ENCODE measurements around the gene FHIT.

FHIT gene

DNA sequence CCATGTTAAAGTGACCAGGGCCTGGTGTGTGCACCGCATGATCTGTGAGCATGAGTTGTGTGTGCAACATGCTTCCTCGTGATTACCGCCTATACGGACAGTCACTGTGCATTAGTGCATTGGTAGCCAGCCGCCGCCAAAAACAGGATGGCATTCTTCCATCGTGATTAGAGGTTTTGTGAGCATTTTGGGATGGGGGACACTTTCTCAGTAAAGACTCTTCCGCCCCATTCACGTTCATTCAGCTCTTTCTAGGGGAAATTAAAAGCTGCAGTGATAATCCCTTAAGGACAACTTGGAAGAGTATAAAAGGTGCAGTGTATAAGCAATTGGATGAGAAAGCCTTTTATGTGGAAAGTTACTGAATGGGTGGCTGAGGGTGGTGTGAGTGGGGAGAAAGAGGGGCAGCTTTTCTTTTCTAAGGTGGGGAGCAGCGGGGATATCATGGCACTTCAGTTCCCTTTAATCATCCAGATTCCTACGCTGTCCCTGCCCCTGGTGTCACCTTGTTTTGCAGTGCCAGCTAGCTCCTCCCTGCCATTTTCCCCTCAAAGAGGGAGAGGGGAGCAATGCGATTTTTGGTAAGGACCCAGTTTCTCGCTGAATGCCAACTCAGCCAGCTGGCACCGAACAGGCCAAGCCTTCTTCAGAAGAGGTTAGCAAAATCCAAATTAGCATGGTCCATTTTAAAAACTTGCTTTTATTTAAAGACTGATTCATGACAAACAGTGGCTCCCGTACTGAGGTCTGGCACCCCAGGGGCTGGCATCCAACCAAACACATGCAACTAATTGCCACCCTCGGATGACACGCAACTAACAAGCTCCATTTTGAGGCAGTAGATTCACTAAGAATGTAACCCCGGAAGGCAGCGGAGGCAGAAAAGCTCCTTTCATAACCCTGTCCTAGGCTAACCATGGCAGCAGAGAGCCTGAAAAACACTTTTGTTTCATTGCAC lies 447.8 kb downstream of the FHIT start:
- DNase-seq: no peak
- H3K4me1 Mint-ChIP-seq: no peaks in the 10 kb centered on the region
- H3K4me3 Mint-ChIP-seq: no peak overlapping the region
- no peaks in the 10 kb centered on the region for H3K27me3 Mint-ChIP-seq (ENCODE audit: low read depth, poor library complexity)
- H3K36me3 Mint-ChIP-seq (ENCODE audit: low read depth): no peaks in the 10 kb centered on the region
- H3K27ac Mint-ChIP-seq: peak overlapping the region; percentile 64
- TF ChIP-seq, protein P1, sequence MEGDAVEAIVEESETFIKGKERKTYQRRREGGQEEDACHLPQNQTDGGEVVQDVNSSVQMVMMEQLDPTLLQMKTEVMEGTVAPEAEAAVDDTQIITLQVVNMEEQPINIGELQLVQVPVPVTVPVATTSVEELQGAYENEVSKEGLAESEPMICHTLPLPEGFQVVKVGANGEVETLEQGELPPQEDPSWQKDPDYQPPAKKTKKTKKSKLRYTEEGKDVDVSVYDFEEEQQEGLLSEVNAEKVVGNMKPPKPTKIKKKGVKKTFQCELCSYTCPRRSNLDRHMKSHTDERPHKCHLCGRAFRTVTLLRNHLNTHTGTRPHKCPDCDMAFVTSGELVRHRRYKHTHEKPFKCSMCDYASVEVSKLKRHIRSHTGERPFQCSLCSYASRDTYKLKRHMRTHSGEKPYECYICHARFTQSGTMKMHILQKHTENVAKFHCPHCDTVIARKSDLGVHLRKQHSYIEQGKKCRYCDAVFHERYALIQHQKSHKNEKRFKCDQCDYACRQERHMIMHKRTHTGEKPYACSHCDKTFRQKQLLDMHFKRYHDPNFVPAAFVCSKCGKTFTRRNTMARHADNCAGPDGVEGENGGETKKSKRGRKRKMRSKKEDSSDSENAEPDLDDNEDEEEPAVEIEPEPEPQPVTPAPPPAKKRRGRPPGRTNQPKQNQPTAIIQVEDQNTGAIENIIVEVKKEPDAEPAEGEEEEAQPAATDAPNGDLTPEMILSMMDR (IDR thresholded peaks at IDR 0.05): no peak
- H3K9me3 Mint-ChIP-seq: no peaks in the 10 kb centered on the region

DNA sequence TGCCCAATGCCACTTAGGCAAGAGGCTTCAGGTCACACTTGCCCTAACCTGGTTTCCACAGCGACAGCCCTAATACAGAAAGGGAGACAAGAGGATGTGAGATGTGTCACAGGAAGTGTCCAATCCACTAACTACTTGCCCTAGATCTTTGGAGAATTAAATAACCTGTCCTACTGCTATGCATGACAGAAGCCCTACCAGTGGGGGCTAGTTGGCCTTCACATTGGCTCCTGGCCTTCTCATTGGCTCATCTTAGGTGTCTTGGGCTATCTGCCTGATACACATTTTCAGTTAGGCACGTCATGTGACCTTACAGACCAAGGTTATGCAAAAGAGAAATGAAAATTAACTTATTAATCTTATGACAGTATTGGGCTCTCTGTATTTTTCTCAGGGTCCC lies 449.9 kb downstream of the FHIT start:
- DNase-seq: no peak
- no peaks in the 10 kb centered on the region for H3K36me3 Mint-ChIP-seq (ENCODE audit: low read depth)
- no peak overlapping the region for H3K4me3 Mint-ChIP-seq
- TF ChIP-seq, protein P1 (IDR thresholded peaks at IDR 0.05): no peak
- no peaks in the 10 kb centered on the region for H3K4me1 Mint-ChIP-seq
- H3K27ac Mint-ChIP-seq: no peak overlapping the region
- H3K9me3 Mint-ChIP-seq: no peaks in the 10 kb centered on the region
- no peaks in the 10 kb centered on the region for H3K27me3 Mint-ChIP-seq (ENCODE audit: low read depth, poor library complexity)

DNA sequence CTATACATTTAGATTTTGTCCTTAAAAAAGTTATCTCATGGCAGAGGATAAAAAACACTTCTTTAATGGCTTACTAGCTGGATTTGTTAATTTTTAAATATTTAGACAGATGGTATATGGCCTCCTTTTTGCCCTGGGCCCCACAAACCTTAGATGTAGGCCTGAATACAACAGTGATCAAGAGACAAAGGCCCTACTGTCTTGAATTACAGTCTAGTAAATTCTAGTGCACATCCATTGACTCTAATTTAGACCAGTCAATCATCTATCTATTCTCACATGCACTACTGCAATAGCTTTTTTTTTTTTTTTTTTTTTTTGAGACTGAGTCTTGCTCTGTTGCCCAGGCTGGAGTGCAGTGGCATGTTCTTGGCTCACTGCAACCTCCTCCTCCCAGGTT lies 452.8 kb downstream of the FHIT start:
- H3K4me1 Mint-ChIP-seq: no peaks in the 10 kb centered on the region
- DNase-seq: no peak
- no peaks in the 10 kb centered on the region for H3K27me3 Mint-ChIP-seq (ENCODE audit: low read depth, poor library complexity)
- no peaks in the 10 kb centered on the region for H3K36me3 Mint-ChIP-seq (ENCODE audit: low read depth)
- peaks cover 4% of the 10 kb centered on the region for H3K9me3 Mint-ChIP-seq
- TF ChIP-seq, protein P1 (IDR thresholded peaks at IDR 0.05): no peak
- H3K27ac Mint-ChIP-seq: no peak overlapping the region
- no peak overlapping the region for H3K4me3 Mint-ChIP-seq

DNA sequence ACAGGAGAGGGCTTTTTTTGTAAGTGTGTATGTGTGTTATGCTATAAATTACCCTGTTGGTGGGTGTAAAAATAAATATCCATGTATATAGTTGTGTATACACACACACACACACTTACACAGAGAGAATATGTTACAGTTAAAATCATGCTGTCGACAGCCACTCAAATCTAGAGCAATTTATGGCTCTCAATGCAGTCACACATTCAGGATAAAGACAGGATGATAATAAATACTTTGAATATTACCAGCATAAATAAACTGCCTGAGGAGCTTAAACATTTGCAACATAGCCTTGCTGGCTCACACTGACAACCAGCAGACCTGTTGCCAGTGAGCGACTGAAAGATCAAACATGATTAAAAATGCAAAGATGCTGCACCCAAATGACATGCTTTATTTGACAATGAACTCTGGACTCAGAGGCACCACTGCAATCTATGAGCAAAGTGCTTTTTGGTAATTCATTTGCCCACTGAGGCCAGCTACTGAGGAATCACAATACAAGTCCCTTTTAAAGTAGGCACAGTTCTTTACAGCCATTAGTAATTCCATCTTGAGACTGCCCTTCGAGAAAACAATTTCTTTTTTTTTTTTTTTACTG lies 458.9 kb downstream of the FHIT start:
- TF ChIP-seq, protein P1 (IDR thresholded peaks at IDR 0.05): no peak
- Mint-ChIP-seq H3K36me3 (ENCODE audit: low read depth) (no peaks in the 10 kb centered on the region), H3K4me1 (no peaks in the 10 kb centered on the region), H3K9me3 (peaks cover 4% of the 10 kb centered on the region), H3K4me3 (no peak overlapping the region), H3K27ac (no peak overlapping the region), H3K27me3 (ENCODE audit: low read depth, poor library complexity) (no peaks in the 10 kb centered on the region)
- no peak for DNase-seq

DNA sequence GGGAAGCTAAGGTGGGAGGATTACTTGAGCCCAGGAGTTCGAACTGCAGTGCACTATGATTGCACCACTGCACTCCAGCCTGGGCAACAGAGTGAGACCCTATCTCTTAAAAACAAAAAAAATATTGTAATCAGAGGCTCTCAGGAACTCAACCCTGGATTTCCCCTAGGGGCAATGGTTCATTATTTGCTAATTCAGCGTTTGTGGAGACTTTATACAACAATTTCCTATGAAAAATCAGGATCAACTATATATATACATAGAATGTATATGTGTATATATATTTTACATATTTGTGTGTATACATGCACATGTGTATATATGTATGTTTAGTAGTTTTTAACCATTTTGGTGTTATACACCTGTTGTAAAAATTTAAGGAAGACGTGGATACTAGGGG lies 463.1 kb downstream of the FHIT start:
- peaks cover 1% of the 10 kb centered on the region for H3K36me3 Mint-ChIP-seq (ENCODE audit: low read depth)
- H3K4me3 Mint-ChIP-seq: no peak overlapping the region
- TF ChIP-seq, protein P1 (IDR thresholded peaks at IDR 0.05): no peak
- no peaks in the 10 kb centered on the region for H3K4me1 Mint-ChIP-seq
- H3K27me3 Mint-ChIP-seq (ENCODE audit: low read depth, poor library complexity): peaks cover 5% of the 10 kb centered on the region
- DNase-seq: no peak
- H3K27ac Mint-ChIP-seq: no peak overlapping the region
- peaks cover 7% of the 10 kb centered on the region for H3K9me3 Mint-ChIP-seq
